Activated CD8-positive, alpha-beta memory T cell treated with anti-CD3 and anti-CD28 coated beads for 48 hours (primary cell): ENCODE results near the gene TFB2M.
"Not testable (repeated sequence)": the region's sequence is repeated elsewhere in the genome, so short reads cannot be mapped to it uniquely, and the experiment has no call there.

Experiments used
- DNase-seq, 3 experiments: peaks; one replicate each; pipeline ENCODE4 v3.0.0-alpha.2; 2020; ENCODE audit warnings: low read depth in 2 of 3, low spot score in 2 of 3

Gene TFB2M

GRCh38 chr1:246583056-246583440 lies 17.0 kb upstream of the TFB2M start:
- no peak for DNase-seq

GRCh38 chr1:246582301-246583055 lies 16.4 kb upstream of the TFB2M start:
- DNase-seq: no peak

DNA sequence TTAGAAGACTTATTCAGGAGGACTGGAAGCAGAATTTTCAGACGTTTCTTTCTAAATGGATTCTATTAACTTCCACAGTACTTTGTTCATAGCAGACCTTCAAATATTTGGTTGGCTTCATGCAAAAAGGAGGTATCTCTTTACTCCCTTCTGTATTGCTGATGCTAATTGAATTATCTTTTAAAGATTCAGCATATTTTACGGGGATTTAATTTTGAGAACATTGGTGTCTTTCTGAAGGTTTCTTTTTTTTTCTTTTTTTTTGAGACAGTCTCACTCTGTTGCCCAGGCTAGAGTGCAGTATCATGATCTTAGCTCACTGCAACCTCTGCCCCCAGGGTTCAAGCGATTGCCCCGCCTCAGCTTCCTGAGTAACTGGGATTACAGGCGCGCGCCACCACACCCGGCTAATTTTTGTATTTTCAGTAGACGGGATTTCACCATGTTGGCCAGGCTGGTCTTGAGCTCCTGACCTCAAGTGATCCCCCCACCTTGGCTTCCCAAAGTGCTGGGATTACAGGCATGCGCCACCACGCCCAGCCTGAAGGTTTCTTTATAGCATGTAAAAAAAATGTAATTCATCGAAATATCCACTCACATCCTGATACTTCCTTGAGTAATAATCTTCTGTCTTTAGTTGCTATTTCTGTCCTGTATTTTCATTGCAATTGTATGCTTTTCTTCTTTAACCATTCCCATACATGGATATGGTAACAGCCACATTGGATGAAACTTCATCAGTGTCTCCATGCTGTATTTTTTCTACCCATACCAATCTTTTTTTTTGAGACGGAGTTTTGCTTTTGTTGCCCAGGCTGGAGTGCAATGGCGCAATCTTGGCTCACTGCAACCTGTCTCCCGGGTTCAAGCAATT lies 14.7 kb upstream of the TFB2M start:
- no peak for DNase-seq

- DNase-seq: no peak
Measured at GRCh38 chr1:246579818-246580217, 13.8 kb upstream of the TFB2M start.

DNA sequence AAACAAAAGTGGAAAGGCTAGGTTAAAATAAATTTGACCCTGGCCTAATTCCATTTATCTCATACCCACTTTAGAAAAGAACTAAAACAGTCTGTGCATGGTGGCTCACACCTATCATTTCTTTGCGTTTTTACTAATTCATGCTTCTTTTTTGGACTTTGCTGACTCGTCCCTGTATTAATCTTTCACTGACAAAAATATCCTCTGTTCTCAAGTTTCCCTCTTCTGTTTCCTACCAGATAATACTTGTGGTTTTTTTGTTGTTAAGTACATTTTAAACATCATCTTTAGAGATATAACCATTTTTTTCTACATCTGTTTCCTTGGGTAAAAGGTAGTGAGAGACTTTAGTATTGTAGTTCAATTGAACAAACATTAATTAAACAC lies 11.7 kb upstream of the TFB2M start:
- DNase-seq: no peak

DNA sequence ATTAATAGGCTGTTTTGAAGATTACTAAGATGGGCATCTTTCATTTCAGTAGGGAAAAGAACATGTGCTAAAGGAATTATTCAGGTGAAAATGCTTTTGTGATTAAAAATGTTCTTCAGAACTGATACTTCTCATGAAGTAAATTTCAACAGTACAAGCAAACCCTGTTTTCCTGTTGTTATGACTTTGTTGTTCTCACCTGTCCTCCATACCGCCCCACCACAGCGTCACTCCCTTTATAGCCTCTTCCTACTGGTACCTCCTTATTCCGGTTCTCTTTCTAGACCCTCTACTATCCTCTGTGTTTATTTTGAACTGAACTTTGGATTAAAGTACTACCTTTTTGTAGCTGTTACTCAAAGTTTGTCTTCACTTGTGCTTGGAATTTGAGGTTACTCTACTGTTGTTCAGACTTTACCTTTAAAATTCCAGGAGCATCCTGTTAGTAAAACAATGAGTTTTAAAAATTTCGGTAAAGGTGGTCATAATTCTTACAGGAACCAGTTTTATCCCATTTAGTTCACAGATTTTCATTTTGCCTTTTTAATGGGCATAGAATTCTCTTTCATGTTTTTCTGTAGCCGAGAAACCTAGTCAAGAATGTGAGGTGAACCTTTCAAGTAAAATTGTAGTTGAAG lies 11.1 kb upstream of the TFB2M start:
- no peak for DNase-seq

- no peak for DNase-seq
Measured at GRCh38 chr1:246576709-246577032, 10.6 kb upstream of the TFB2M start.

DNA sequence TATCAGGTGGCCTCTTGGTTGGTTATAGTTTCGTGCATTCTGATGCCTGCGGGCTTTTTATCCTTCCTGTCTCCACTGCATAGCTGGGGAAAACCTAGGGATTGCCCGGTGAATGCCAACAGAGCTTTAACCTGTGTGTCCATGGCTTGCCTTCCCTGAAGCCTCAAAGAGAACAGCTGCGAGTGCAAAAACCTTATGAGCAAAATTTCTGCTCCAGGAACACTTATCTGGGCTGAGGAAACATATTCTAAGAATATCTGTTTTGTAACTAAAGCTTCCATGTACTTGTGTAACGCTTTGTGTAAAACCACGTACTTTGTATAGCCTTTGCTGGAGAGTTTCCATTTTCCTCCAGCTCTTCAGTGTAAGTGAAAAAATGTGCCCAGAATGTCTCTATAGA lies 7.4 kb upstream of the TFB2M start:
- no peak for DNase-seq

DNA sequence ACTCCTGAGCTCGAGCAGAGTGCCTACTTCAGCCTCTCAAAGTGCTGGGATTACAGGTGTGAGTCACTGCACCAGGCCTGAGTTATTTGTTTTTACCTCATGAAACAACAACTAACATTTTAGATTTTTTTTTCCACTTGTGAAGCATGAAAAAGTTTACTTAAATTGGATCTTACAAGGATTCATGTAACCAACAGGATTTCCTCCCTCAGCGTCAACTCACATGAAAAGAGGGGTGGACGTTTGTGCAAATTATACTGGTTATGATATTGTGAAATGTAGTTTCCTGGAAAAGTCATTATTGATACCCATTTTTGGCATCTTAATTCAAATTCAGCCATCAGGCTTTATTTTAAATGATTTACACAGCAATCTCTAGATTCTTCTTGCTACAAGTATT lies 6.7 kb upstream of the TFB2M start:
- no peak for DNase-seq

DNA sequence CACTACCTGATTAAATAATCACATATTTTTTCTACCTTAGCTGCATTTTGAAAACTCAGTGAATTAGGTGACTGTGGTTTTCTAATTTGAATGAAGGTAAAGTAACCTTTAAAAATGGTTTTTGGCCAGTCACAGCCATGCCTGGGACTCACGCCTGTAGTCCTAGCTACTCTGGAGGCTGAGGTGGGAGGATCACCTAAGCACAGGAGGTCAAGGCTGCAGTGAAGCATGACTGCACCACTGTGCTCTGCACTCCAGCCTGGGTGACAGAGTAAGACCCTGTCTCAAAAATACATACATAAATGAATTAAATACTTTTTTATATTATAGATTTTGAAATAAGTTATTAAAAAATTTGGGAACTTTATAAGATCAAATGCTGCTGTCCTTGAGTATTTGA lies 5.9 kb upstream of the TFB2M start:
- DNase-seq: no peak

DNA sequence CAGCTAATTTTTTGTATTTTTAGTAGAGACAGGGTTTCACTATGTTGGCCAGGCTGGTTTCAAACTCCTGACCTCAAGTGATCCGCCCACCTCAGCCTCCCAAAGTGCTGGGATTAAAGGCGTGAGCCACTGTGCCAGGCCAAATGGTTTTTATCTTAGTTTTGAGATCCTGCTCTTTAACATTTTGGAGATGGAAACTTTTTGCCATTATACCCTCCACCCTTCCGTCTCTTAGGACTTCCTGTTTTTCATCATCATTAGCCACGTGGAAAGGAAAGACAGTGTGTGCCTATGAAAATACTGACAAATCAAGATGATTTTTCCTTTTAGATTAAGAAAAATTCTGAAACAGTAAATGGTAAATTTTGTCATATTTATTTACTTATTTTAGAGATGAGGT lies 5.2 kb upstream of the TFB2M start:
- DNase-seq: not testable (repeated sequence)

GRCh38 chr1:246569248-246570238 lies 3.5 kb upstream of the TFB2M start:
- no peak for DNase-seq

DNA sequence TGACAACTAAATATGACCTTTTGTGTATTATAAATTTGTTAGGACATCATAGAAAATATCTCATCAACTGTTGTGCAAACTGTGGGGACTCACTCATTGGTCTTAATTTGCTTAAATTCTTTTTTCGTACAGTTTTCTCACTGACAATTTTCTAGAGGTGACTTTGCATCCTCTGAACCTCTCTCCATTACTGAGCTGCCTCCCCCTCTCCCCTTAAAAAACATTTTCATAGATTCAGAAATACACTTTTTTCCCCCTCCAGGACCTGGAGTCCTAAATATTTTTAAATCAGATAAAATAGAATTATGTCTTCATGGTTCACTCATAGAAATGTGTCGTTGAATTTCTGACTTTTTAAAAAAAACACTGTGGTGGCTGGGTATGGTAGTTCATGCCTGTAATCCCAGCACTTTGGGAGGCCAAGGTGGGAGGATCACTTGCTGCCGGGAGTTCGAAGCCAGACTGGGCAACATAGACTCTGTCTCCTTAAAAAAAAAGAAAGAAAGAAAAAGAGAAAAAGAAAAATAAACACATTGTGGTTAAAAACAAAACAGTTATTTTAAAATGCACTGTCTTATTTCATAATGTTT lies 1.7 kb upstream of the TFB2M start:
- DNase-seq: no peak

DNA sequence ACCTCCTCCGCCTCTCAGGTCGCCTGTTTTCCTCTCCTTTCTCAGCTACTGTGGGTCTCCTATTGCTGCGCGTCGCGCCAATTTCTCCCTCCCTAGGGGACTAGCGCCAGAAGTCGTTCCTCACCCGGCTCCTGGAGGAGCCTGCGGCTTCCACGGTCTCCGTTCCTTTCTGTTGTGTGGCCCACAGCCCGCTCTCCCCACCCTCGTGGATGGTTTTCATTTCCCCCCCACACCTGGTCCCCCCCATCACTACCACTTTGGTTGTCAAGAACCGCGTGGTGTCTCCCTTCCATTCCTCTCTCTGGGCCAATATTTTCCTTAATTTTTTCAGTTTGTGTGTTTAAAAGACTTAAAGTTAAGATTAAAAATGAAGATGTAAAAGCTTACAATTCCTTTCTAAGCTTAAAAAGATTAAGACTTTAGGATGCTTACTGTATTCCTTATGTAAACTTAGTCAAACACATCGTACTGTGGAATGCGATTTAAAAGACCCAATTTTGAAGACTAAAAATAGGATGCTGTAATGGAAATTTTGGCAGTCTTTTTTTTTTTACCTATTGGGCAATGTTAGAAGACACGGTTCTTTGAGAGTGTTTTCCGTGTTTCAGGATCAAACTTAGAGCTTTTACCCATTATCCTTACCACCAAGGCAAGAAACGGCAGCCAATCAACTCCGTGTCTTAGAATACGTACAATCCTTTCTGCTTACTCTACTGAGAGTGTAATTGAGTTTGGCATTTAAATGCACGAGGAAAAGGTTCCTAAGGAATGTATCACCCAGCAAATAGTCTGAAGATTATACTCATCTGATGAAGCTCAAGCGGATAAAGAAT lies 968 bp upstream of the TFB2M start:
- no peak for DNase-seq

DNA sequence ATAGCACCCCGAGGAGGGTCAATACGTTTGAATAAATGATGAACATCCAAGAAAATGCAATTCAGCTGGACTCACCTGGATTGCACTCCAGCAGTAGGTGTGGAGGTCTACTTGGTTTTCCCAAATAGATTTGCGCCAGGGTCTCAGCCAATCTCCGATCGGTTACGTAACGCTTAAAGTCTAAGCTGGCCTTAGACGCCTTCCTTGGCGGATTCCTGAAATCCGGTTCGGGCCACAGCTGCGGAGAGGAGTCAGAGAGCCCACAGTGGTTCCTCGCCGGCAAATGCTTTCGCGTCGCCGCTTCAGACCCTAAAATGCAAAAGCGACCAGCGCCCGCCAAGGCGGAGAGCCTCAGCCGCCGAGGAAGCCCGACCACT lies 322 bp downstream of the TFB2M start:
- no peak for DNase-seq

DNA sequence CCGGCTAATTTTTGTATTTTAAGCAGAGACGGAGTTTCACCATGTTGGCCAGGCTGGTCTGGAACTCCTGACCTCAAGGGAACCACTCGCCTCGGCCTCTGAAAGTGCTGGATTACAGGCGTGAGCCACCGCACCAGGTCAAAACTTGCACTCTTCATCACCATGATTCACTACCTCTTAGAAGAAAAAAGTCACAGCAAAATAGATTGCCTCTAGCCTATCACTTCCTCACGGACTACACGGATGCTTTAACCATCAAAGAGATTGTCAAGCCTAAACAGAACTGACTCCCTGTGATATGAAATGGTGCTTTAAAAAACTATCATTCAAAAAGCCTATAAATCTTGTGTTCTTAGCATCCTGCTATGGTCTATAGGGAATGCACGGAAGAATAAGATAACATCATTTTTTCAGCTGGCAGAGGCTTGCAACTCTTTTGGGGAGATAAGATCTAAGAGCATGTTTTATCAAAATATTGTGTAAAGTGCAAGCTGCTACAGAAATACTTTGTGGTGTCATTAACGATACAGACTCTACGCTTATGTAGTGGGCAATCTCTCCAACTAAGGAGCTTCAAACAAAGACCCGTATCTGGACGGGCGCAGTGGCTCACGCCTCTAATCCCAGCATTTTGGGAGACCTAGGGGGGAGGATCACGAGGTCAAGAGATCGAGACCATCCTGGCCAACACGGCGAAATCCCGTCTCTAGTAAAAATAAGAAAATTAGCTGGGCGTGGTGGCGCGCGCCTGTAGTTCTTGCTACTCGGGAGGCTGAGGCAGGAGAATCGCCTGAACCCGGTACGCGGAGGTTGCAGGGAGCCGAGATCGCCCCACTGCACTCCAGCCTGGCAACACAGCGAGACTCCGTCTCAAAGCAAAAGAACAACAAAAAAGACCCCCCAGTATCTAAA lies 966 bp downstream of the TFB2M start:
- DNase-seq: no peak

DNA sequence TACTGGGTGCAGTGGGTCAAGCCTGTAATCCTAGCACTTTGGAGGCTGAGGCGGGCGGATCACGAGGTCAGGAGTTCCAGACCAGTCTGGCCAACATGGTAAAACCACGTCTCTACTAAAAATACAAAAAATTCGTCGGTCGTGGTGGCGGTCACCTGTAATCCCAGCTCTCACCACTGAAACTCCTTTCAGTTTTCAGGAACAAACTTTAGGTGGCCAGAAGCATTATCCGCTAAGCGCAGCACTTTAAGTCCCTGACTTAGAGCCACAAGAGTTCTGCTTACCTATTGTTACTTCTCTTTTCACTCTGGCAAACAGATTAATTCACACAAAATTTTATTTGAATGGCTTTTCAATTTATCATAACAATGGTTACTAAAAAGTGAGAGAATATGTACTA lies 5.2 kb downstream of the TFB2M start:
- not testable (repeated sequence) for DNase-seq

- DNase-seq: no peak
Measured at GRCh38 chr1:246559310-246559709, 6.8 kb downstream of the TFB2M start.

GRCh38 chr1:246558041-246558440 lies 8.0 kb downstream of the TFB2M start:
- DNase-seq: no peak
